HG03439 (cell line): ENCODE data around the gene PFDN5.
"Not testable (repeated sequence)": the region's sequence is repeated elsewhere in the genome, so short reads cannot be mapped to it uniquely, and the experiment has no call there.

Experiments used
- ATAC-seq: cut with Tn5 transposase; IDR thresholded peaks from one replicate; pipeline ENCODE4 v1.9.1; 2021; ENCODE audit warnings: mild to moderate bottlenecking, moderate library complexity; ENCODE audit not compliant: unreplicated experiment

The PFDN5 gene

GRCh38 chr12:53326460-53327185 is 31.3 kb downstream of the PFDN5 start:
- no peak for ATAC-seq

- no peak for ATAC-seq
Observed at GRCh38 chr12:53327435-53328042, 32.2 kb downstream of the PFDN5 start.

GRCh38 chr12:53328043-53328435 is 32.7 kb downstream of the PFDN5 start:
- no peak for ATAC-seq

- ATAC-seq, result no peak
Observed at GRCh38 chr12:53330671-53331070, 35.3 kb downstream of the PFDN5 start.

GRCh38 chr12:53332339-53332738 is 37.0 kb downstream of the PFDN5 start:
- ATAC-seq, result not testable (repeated sequence)

- ATAC-seq, result no peak
Observed at GRCh38 chr12:53332744-53333143, 37.4 kb downstream of the PFDN5 start.

- no peak for ATAC-seq
Observed at GRCh38 chr12:53333289-53333688, 37.9 kb downstream of the PFDN5 start.

- ATAC-seq, result no peak
Observed at GRCh38 chr12:53333845-53334244, 38.5 kb downstream of the PFDN5 start.

GRCh38 chr12:53334822-53335221 is 39.5 kb downstream of the PFDN5 start:
- no peak for ATAC-seq

- no peak for ATAC-seq
Observed at GRCh38 chr12:53336181-53336681, 40.9 kb downstream of the PFDN5 start, which contains the start of gene SP7. TSS of gene SP7 (minus strand) at chr12:53336354. CDS start at chr12:53335646, 708 bp downstream.

GRCh38 chr12:53338017-53338416 is 42.7 kb downstream of the PFDN5 start:
- no peak for ATAC-seq

- no peak for ATAC-seq
Observed at GRCh38 chr12:53338916-53339315, 43.6 kb downstream of the PFDN5 start.

GRCh38 chr12:53340398-53340797 is 45.1 kb downstream of the PFDN5 start:
- ATAC-seq, result no peak

GRCh38 chr12:53343449-53343848 is 48.1 kb downstream of the PFDN5 start:
- no peak for ATAC-seq

GRCh38 chr12:53343969-53344368 is 48.6 kb downstream of the PFDN5 start:
- no peak for ATAC-seq

- peak; percentile 20 for ATAC-seq
Observed at GRCh38 chr12:53344487-53344823, 49.1 kb downstream of the PFDN5 start.

- ATAC-seq, result peak; percentile 60
Observed at GRCh38 chr12:53344824-53345485, 49.6 kb downstream of the PFDN5 start.

GRCh38 chr12:53345486-53346188 is 50.3 kb downstream of the PFDN5 start:
- ATAC-seq, result no peak

- ATAC-seq, result no peak
Observed at GRCh38 chr12:53346491-53346890, 51.1 kb downstream of the PFDN5 start.

GRCh38 chr12:53347905-53348304 is 52.6 kb downstream of the PFDN5 start:
- no peak for ATAC-seq
